HepG2 (cell line): ENCODE results near the gene ZNF548. TPM values are rescaled to one million over a fixed set of nuclear protein-coding genes. Genes with fewer than 3 reads are reported as not detected.

Source experiments
- CREBL2 ChIP-seq: sonication (generic); formaldehyde crosslinking; IDR thresholded peaks from 2 replicates; pipeline ENCODE4 v1.8.1; 2023; ENCODE audit warnings: missing genetic modification reagents, mild to moderate bottlenecking, borderline replicate concordance
- MYNN ChIP-seq: sonication (generic); formaldehyde crosslinking; IDR thresholded peaks from 2 replicates; pipeline ENCODE4 v1.4.0; 2020; ENCODE audit warnings: mild to moderate bottlenecking, low read depth, missing genetic modification reagents
- TRAFD1 ChIP-seq: sonication (generic); formaldehyde crosslinking; IDR thresholded peaks from 2 replicates; pipeline ENCODE4 v1.5.1; 2020; ENCODE audit warnings: missing genetic modification reagents, mild to moderate bottlenecking, borderline replicate concordance
- ZNF318 ChIP-seq: sonication (generic); formaldehyde crosslinking; IDR thresholded peaks from 2 replicates; pipeline ENCODE4 v1.4.0; 2020; ENCODE audit warnings: mild to moderate bottlenecking, missing genetic modification reagents
- ZNF431 ChIP-seq: sonication (generic); formaldehyde crosslinking; IDR thresholded peaks from 2 replicates; pipeline ENCODE4 v1.9.0; 2022; ENCODE audit warnings: missing genetic modification reagents, low read depth, mild to moderate bottlenecking, borderline replicate concordance
- ZSCAN9 ChIP-seq: IDR thresholded peaks from 2 replicates; pipeline ENCODE4 v1.6.1; 2016; ENCODE audit warnings: borderline replicate concordance
- polyA plus RNA-seq, 8 experiments: library from polyadenylated mRNA; depleted of rRNA in 3 of 8; stranded (reverse) in 7 of 8; unstranded in 1 of 8; fragments of >200 nt; fragmentation: Illumina TruSeq in 4 of 8; extraction: Trizol in 4 of 8; gene quantifications; 2 replicates each; pipeline versions ENCODE4 v1.2.1 to v1.2.3, GENCODE V29; 2011 to 2016; ENCODE audit warnings: low read depth in 4 of 8, missing spikeins in 1 of 8, mixed read lengths in 1 of 8; ENCODE audit not compliant: insufficient read depth in 1 of 8
- total RNA-seq, 5 experiments: library from RNA; depleted of rRNA; stranded (reverse); fragments of >200 nt; fragmentation: Illumina TruSeq; extraction: Trizol; gene quantifications; 2 replicates each; pipeline ENCODE4 v1.2.3, GENCODE V29; 2016; ENCODE audit warnings: low read depth in 1 of 5
- TF ChIP-seq, protein P1 (sequence below): sonication (generic); formaldehyde crosslinking; IDR thresholded peaks from 2 replicates; pipeline ENCODE4 v1.5.1; 2020; ENCODE audit warnings: mild to moderate bottlenecking, missing genetic modification reagents, moderate library complexity
- TF ChIP-seq, protein P2 (sequence below): sonication (generic); formaldehyde crosslinking; IDR thresholded peaks from 2 replicates; pipeline ENCODE4 v1.8.0; 2022; ENCODE audit warnings: missing genetic modification reagents, low read depth, mild to moderate bottlenecking, borderline replicate concordance
- TF ChIP-seq, protein P3 (sequence below): IDR thresholded peaks from 2 replicates; pipeline ENCODE4 v1.6.1; 2016; ENCODE audit warnings: missing compliant biosample characterization, missing genetic modification reagents, borderline replicate concordance

Gene ZNF548
- total and polyA plus RNA-seq, 2 of the 13 experiments (the other 11 are each of a cell fraction or from before 2014, with no cell fraction given) = 19.6 to 24.9 TPM

DNA sequence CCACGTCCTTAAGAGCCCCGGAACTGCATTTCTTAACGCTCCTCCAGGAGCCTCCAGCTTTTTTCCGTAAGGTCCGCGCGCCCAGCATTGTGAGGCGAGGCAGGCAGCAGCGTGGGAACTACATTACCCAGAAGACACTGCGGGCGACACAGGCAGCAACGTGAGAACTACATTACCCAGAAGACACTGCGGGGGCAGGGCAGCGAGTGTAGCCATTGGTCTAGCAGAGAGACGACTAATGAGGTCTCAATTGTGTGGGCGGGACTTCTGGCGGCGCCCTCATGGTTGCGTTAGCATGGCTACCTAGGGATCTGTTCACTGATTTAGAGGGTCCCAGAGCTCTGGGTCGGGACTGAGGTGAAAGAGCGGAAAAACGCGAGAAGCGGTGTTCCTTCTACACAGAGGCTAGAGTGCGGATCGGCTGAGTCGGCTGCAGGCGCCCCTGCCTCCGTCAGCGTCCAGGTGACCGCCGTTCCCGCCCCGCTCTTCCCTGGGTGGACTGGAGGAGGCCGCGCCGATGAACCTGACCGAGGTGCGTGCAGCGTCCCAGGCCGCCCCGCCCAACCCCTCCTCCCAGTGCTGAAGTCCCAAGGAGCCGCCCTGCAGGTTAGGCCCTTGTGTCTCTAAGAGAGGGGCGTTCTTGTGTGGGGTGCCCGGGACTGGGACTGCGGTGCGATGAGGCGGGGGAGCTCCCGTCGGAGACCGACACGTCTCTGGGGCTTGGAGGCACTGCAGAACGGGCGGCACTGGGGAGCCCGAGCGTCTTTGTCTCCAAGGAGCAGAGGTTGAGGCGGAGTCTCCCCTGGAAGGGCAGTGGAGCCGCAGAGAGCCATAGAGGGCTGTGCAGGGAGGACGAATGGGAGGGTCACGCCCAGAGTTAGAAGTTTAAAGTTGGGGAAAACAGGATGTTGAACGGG, 45.7 kb downstream of the ZNF548 start, which contains the start of gene ZNF749 (continued):
- TF ChIP-seq, protein P1, sequence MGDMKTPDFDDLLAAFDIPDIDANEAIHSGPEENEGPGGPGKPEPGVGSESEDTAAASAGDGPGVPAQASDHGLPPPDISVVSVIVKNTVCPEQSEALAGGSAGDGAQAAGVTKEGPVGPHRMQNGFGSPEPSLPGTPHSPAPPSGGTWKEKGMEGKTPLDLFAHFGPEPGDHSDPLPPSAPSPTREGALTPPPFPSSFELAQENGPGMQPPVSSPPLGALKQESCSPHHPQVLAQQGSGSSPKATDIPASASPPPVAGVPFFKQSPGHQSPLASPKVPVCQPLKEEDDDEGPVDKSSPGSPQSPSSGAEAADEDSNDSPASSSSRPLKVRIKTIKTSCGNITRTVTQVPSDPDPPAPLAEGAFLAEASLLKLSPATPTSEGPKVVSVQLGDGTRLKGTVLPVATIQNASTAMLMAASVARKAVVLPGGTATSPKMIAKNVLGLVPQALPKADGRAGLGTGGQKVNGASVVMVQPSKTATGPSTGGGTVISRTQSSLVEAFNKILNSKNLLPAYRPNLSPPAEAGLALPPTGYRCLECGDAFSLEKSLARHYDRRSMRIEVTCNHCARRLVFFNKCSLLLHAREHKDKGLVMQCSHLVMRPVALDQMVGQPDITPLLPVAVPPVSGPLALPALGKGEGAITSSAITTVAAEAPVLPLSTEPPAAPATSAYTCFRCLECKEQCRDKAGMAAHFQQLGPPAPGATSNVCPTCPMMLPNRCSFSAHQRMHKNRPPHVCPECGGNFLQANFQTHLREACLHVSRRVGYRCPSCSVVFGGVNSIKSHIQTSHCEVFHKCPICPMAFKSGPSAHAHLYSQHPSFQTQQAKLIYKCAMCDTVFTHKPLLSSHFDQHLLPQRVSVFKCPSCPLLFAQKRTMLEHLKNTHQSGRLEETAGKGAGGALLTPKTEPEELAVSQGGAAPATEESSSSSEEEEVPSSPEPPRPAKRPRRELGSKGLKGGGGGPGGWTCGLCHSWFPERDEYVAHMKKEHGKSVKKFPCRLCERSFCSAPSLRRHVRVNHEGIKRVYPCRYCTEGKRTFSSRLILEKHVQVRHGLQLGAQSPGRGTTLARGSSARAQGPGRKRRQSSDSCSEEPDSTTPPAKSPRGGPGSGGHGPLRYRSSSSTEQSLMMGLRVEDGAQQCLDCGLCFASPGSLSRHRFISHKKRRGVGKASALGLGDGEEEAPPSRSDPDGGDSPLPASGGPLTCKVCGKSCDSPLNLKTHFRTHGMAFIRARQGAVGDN = peak; percentile 83
- TF ChIP-seq TRAFD1 = no peak
- no peak; the same call in 1 of the 2 replicates for TF ChIP-seq MYNN
- TF ChIP-seq ZNF318 (CRISPR knock-in tag) = 0 out of 2 replicates have a peak, but pooled peaks have one; percentile 59
- TF ChIP-seq, protein P2, sequence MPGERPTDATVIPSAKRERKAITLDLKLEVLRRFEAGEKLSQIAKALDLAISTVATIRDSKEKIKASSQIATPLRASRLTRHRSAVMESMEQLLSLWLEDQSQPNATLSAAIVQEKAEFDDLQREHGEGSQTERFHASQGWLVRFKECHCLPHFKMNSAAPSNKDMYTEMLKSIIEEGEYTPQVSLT (CRISPR knock-in tag) = no peak; the same call in 1 of the 2 replicates
- no peak for TF ChIP-seq ZNF431
- TF ChIP-seq, protein P3, sequence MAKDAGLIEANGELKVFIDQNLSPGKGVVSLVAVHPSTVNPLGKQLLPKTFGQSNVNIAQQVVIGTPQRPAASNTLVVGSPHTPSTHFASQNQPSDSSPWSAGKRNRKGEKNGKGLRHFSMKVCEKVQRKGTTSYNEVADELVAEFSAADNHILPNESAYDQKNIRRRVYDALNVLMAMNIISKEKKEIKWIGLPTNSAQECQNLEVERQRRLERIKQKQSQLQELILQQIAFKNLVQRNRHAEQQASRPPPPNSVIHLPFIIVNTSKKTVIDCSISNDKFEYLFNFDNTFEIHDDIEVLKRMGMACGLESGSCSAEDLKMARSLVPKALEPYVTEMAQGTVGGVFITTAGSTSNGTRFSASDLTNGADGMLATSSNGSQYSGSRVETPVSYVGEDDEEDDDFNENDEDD (CRISPR knock-in tag) = 0 out of 2 replicates have a peak, but pooled peaks have one; percentile 31
- TF ChIP-seq CREBL2 (CRISPR knock-in tag) = no peak
- no peak for TF ChIP-seq ZSCAN9 (CRISPR knock-in tag)
